SK-N-SH (cell line): ENCODE results near the gene TGFB2. TPM values are rescaled to one million over a fixed set of nuclear protein-coding genes. Genes with fewer than 3 reads are reported as not detected.

Source experiments
- CTCF ChIA-PET: fragments of 300-600, 350-600 bp; formaldehyde crosslinking; extraction: SDS; loops from one replicate; lab custom pipeline; 2021; lab: Yijun Ruan, JAX
- POLR2A ChIA-PET: fragments of 350-600 bp; sonication (Branson Sonifier 250); formaldehyde crosslinking; extraction: SDS; loops from one replicate; lab custom pipeline; 2020; ENCODE audit warnings: antibody characterized with exemption, inconsistent platforms; lab: Yijun Ruan, JAX
- DNase-seq: peaks from one replicate; pipeline ENCODE4 v3.0.0; 2012
- H2AFZ ChIP-seq: fragments of 200-600 bp; sonication (generic); 2 replicates; pipeline ENCODE4 v1.8.1; 2016; ENCODE audit warnings: antibody characterized with exemption, mild to moderate bottlenecking, low read depth
- H3F3A ChIP-seq: fragments of 200-600 bp; sonication (generic); replicated peaks from 2 replicates; pipeline ENCODE3; 2016; ENCODE audit warnings: antibody characterized with exemption, mild to moderate bottlenecking; ENCODE audit not compliant: insufficient read depth
- H3K27ac ChIP-seq, 2 experiments: fragments of 200-500 bp in 1 of 2; fragments of 200-600 bp in 1 of 2; sonication (Bioruptor generic) in 1 of 2; sonication (generic), shearing (Covaris generic) in 1 of 2; 2 replicates each; pipeline versions ENCODE4 v1.5.1 to v1.6.1; 2014 to 2016; ENCODE audit warnings: low read depth in 2 of 2, inconsistent platforms in 1 of 2, low read length in 1 of 2, mild to moderate bottlenecking in 1 of 2, mixed read lengths in 1 of 2
- H3K27me3 ChIP-seq: fragments of 200-600 bp; sonication (generic), shearing (Covaris generic); 2 replicates; pipeline ENCODE4 v1.6.1; 2016; ENCODE audit warnings: mixed run types; ENCODE audit not compliant: insufficient read depth
- H3K36me3 ChIP-seq, 2 experiments: fragments of 200-500 bp in 1 of 2; fragments of 200-600 bp in 1 of 2; sonication (Bioruptor generic) in 1 of 2; sonication (generic) in 1 of 2; replicated peaks in 1 of 2; 2 replicates each; pipeline versions ENCODE3 to v1.5.1; 2014 to 2016; ENCODE audit warnings: low read length in 1 of 2, mild to moderate bottlenecking in 1 of 2; ENCODE audit not compliant: insufficient read depth in 2 of 2, control insufficient read depth in 1 of 2
- H3K4me1 ChIP-seq, 2 experiments: fragments of 200-500 bp in 1 of 2; fragments of 200-600 bp in 1 of 2; sonication (Bioruptor generic) in 1 of 2; sonication (generic), shearing (Covaris generic) in 1 of 2; 2 replicates each; pipeline versions ENCODE4 v1.5.1 to v1.6.1; 2014 to 2016; ENCODE audit warnings: low read depth in 1 of 2, low read length in 1 of 2, mixed run types in 1 of 2; ENCODE audit not compliant: insufficient read depth in 2 of 2, control insufficient read depth in 1 of 2
- H3K4me2 ChIP-seq: fragments of 200-600 bp; sonication (generic), shearing (Covaris generic); 2 replicates; pipeline ENCODE4 v1.6.1; 2017; ENCODE audit warnings: mixed run types
- H3K4me3 ChIP-seq, 2 experiments: fragments of 200-500 bp in 1 of 2; fragments of 200-600 bp in 1 of 2; sonication (Bioruptor generic) in 1 of 2; sonication (generic), shearing (Covaris generic) in 1 of 2; 2 replicates each; pipeline versions ENCODE4 v1.5.1 to v1.8.1; 2014 to 2016; ENCODE audit warnings: low read depth in 2 of 2, inconsistent platforms in 1 of 2, low read length in 1 of 2, mild to moderate bottlenecking in 1 of 2, mixed read lengths in 1 of 2, moderate library complexity in 1 of 2
- H3K79me2 ChIP-seq: fragments of 200-600 bp; sonication (generic); 2 replicates; pipeline ENCODE4 v1.8.1; 2017; ENCODE audit warnings: mild to moderate bottlenecking; ENCODE audit not compliant: insufficient read depth
- H3K9ac ChIP-seq: fragments of 200-600 bp; sonication (generic); 2 replicates; pipeline ENCODE4 v1.6.1; 2017; ENCODE audit warnings: mixed run types
- H3K9me2 ChIP-seq: fragments of 200-600 bp; sonication (generic); 2 replicates; pipeline ENCODE4 v1.6.1; 2017; ENCODE audit warnings: mixed run types
- H3K9me3 ChIP-seq: fragments of 200-600 bp; sonication (generic); 2 replicates; pipeline ENCODE4 v1.6.1; 2017; ENCODE audit warnings: mixed run types, mild to moderate bottlenecking, moderate library complexity
- H4K20me1 ChIP-seq: fragments of 200-600 bp; sonication (generic); 2 replicates; pipeline ENCODE4 v1.6.1; 2017; ENCODE audit warnings: mild to moderate bottlenecking, mixed run types; ENCODE audit not compliant: insufficient read depth
- CHD2 ChIP-seq: fragments of 150-350 bp; IDR thresholded peaks from 2 replicates; pipeline ENCODE4 v1.6.1; 2018; ENCODE audit warnings: low read length; ENCODE audit not compliant: partially characterized antibody
- CTCF ChIP-seq: fragments of 200-600 bp; sonication (generic); IDR thresholded peaks from 2 replicates; pipeline ENCODE4 v1.6.1; 2017; ENCODE audit warnings: antibody characterized with exemption, mild to moderate bottlenecking, moderate library complexity
- EP300 ChIP-seq, 2 experiments: IDR thresholded peaks; 2 replicates each; pipeline versions ENCODE4 v1.4.0 to v1.6.1; 2012; ENCODE audit warnings: borderline replicate concordance in 1 of 2, low read depth in 1 of 2, low read length in 1 of 2
- EZH2phosphoT487 ChIP-seq: fragments of 200-600 bp; sonication (generic); IDR thresholded peaks from 2 replicates; pipeline ENCODE4 v1.6.1; 2017; ENCODE audit warnings: low read depth, mixed run types, mild to moderate bottlenecking, antibody characterized with exemption, moderate library complexity, borderline replicate concordance
- FOSL2 ChIP-seq: IDR thresholded peaks from 2 replicates; pipeline ENCODE4 v1.4.0; 2012; ENCODE audit warnings: low read depth, mild to moderate bottlenecking, moderate library complexity, borderline replicate concordance
- FOXM1 ChIP-seq: IDR thresholded peaks from 2 replicates; pipeline ENCODE4 v1.4.0; 2012; ENCODE audit warnings: low read depth, mild to moderate bottlenecking
- GABPA ChIP-seq: IDR thresholded peaks from 2 replicates; pipeline ENCODE4 v1.4.0; 2012; ENCODE audit warnings: low read depth, mild to moderate bottlenecking
- GATA2 ChIP-seq: sonication (generic); formaldehyde crosslinking; IDR thresholded peaks from 2 replicates; pipeline ENCODE4 v1.5.0; 2020; ENCODE audit warnings: mild to moderate bottlenecking, missing genetic modification reagents
- JUND ChIP-seq: IDR thresholded peaks from 2 replicates; pipeline ENCODE4 v1.4.0; 2012
- MEF2A ChIP-seq: IDR thresholded peaks from 2 replicates; pipeline ENCODE4 v1.4.0; 2012; ENCODE audit warnings: low read depth, borderline replicate concordance
- MXI1 ChIP-seq: IDR thresholded peaks from 2 replicates; pipeline ENCODE4 v1.6.1; 2012; ENCODE audit warnings: mild to moderate bottlenecking, low read depth, low read length, improper control_type of control experiment
- PBX3 ChIP-seq: IDR thresholded peaks from 2 replicates; pipeline ENCODE4; 2012
- RCOR1 ChIP-seq: fragments of 150-350 bp; IDR thresholded peaks from 2 replicates; pipeline ENCODE4 v1.6.1; 2017; ENCODE audit warnings: antibody characterized with exemption, low read length
- RXRA ChIP-seq: IDR thresholded peaks from 2 replicates; pipeline ENCODE4 v1.4.0; 2012; ENCODE audit warnings: low read depth, mild to moderate bottlenecking, borderline replicate concordance
- SIN3A ChIP-seq: IDR thresholded peaks from 2 replicates; pipeline ENCODE4 v1.6.1; 2012; ENCODE audit warnings: low read depth, mild to moderate bottlenecking, low read length, moderate library complexity, borderline replicate concordance
- TAF1 ChIP-seq: IDR thresholded peaks from 2 replicates; pipeline ENCODE4 v1.6.1; 2012; ENCODE audit warnings: low read depth, mild to moderate bottlenecking, low read length, moderate library complexity, borderline replicate concordance
- USF2 ChIP-seq: fragments of 150-350 bp; IDR thresholded peaks from 2 replicates; pipeline ENCODE4 v1.6.1; 2017; ENCODE audit warnings: antibody characterized with exemption, low read length, low read depth, borderline replicate concordance
- YY1 ChIP-seq: IDR thresholded peaks from 2 replicates; pipeline ENCODE4 v1.4.0; 2012; ENCODE audit warnings: low read depth, mild to moderate bottlenecking
- WGBS: methylation state at CpG from one replicate; pipeline ENCODE4 v1.1.6; 2017; ENCODE audit warnings: low lambda C conversion rate; 5-methylcytosine and 5-hydroxymethylcytosine counted together
- polyA plus RNA-seq, 3 experiments: library from polyadenylated mRNA; depleted of rRNA; stranded (reverse); fragments of >200 nt; gene quantifications; 2 replicates each; pipeline ENCODE4 v1.2.3, GENCODE V29; 2012

Gene TGFB2
- polyA plus RNA-seq, 1 of the 3 experiments (the other 2 are of a cell fraction) = 2.4 TPM

- no peak for DNase-seq
- no peaks in the 10 kb centered on the region for H3K27me3 ChIP-seq
- H3K9ac ChIP-seq = no peak overlapping the region
- no peak overlapping the region for H3K4me3 ChIP-seq
- ChIA-PET POLR2A (no interaction called here), CTCF (no interaction called here)
- no peaks in the 10 kb centered on the region for H3K9me3 ChIP-seq
- no peaks in the 10 kb centered on the region for H3K9me2 ChIP-seq
- no peaks in the 10 kb centered on the region for H3F3A ChIP-seq
- TF ChIP-seq CTCF = no peak
- TF ChIP-seq FOSL2 = no peak
- no peak for TF ChIP-seq YY1
- no peak for TF ChIP-seq MXI1
- no peak for TF ChIP-seq SIN3A
- TF ChIP-seq EP300 (IDR thresholded peaks at IDR 0.05; ENCODE audit: borderline replicate concordance in 1 of 2, low read depth in 1 of 2, low read length in 1 of 2) = no peak
- no peak for TF ChIP-seq GABPA
- TF ChIP-seq JUND = no peak
- no peaks in the 10 kb centered on the region for H3K36me3 ChIP-seq
- H3K4me2 ChIP-seq = no peak overlapping the region
- H4K20me1 ChIP-seq = no peaks in the 10 kb centered on the region
- WGBS = 92% methylated on average over 6 of the region's 6 CpGs
- no peaks in the 10 kb centered on the region for H3K4me1 ChIP-seq
- no peaks in the 10 kb centered on the region for H3K79me2 ChIP-seq
- no peak overlapping the region for H2AFZ ChIP-seq
- H3K27ac ChIP-seq = no peak overlapping the region
Observed at GRCh38 chr1:218408135-218408534, 63.0 kb downstream of the TGFB2 start.

- Histone ChIP-seq H4K20me1 (no peaks in the 10 kb centered on the region), H3F3A (no peaks in the 10 kb centered on the region), H2AFZ (no peak overlapping the region), H3K9me2 (no peaks in the 10 kb centered on the region), H3K36me3 (no peaks in the 10 kb centered on the region), H3K27me3 (no peaks in the 10 kb centered on the region), H3K4me1 (no peaks in the 10 kb centered on the region), H3K79me2 (no peaks in the 10 kb centered on the region), H3K9me3 (no peaks in the 10 kb centered on the region), H3K4me3 (no peak overlapping the region), H3K9ac (no peak overlapping the region), H3K4me2 (no peak overlapping the region), H3K27ac (no peak overlapping the region)
- ChIA-PET POLR2A (no interaction called here), CTCF (no interaction called here)
- no peak for DNase-seq
- 92% methylated on average over 7 of the region's 9 CpGs for WGBS
- TF ChIP-seq RXRA (no peak), EP300 (IDR thresholded peaks at IDR 0.05; ENCODE audit: borderline replicate concordance in 1 of 2, low read depth in 1 of 2, low read length in 1 of 2) (no peak), USF2 (no peak), SIN3A (no peak), YY1 (no peak), GATA2 (CRISPR knock-in tag) (no peak), CHD2 (no peak), TAF1 (no peak), EZH2phosphoT487 (no peak), GABPA (no peak), MEF2A (no peak), JUND (no peak), RCOR1 (no peak), FOXM1 (no peak), PBX3 (no peak), FOSL2 (no peak), CTCF (no peak)
Observed at GRCh38 chr1:218408942-218409341, 63.8 kb downstream of the TGFB2 start.
